NCI-H69 (cell line): ENCODE data around the gene UBQLN1.
"Not testable (repeated sequence)": the region's sequence is repeated elsewhere in the genome, so short reads cannot be mapped to it uniquely, and the experiment has no call there.

ENCODE experiments used
- DNase-seq: peaks from one replicate; lab custom pipeline; 2025; lab: John Stamatoyannopoulos, UW

Gene UBQLN1

DNA sequence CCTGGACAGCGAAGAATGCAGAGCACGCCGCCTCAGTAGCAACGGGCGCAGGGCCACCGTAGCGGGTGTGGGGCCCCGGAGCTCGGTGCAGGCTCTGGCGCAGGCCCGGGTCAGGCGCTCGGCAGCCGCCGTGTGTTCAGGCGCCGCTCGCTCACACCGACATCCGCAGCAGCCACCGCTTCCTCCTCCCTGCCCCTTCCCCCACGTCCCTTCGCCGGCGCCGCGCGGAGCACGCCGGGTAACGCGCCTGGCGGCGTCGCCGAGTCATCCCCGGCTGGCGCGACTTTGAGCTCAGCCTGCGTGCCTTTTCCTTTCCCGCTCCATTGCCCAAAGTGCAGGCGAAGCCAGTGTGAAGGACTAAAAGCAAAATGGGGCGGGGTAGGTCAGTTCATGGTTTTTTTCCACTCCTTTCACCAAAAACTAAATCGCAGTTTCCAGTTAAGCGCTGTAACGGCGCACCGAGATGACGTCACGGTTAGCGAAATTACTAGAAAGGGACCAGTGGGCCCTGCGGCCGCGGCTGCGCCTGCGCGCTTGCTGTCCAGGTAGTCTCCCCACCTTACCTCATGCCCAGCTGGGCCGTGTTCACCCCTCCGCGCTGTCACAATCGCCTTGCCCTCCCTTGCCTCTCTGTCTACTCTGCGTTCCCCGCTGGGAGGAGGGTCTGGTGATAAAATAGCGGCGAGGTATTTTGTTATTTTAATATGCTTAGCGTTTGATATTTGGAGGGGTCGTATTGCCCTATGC is at the start of gene UBQLN1:
TSS of gene UBQLN1 (minus strand) at position 191 of the 747 bp plus-strand sequence. CDS start 279 bp downstream, outside the sequence.
- DNase-seq, result peak; percentile 98

DNA sequence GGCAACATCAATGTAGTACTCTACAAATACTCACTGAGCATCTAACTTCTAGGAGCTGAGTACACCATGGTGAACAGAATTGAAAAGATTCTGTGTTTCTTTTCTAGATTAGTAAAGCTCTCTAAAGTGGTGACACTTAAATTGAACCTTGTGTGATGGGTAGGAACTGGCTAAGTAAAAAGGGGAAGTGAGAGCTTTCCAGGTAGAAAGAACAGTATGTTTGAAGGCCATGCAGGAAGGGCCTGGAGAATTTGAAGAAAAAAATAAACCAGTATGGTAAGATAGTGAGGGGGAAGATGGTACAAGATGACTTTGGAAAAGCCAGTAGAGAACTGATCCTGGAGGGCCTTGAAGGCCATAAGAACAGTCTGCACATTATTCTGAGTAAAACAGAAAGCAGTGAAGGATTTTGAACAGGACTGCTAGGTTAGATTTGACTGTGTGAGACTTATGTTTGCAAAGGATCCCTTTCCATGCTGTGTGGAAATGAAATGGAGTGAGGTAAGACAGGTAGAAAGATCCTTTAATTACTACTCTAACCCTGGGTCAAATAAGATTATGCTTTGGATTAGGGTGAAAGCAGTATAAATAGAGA is 46.7 kb upstream of the UBQLN1 start:
- no peak for DNase-seq

DNA sequence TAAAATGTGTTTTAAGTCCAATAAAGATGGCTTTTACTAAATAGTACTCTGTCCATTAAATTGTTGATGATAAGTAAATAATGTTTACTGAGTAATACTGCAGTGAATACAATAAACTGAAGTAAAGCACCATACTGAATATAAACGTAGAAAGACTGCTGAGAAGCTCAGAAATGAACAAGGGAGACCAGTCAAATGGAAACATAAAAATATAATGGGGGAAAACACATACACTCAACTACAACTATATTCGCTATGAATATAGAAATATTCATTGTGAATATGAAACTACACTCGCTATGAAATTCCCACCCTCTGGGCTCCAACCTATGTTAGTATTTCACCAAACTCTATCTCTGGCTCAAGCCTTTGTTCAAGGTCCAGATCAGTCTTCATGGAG is 41.9 kb upstream of the UBQLN1 start:
- DNase-seq, result no peak

DNA sequence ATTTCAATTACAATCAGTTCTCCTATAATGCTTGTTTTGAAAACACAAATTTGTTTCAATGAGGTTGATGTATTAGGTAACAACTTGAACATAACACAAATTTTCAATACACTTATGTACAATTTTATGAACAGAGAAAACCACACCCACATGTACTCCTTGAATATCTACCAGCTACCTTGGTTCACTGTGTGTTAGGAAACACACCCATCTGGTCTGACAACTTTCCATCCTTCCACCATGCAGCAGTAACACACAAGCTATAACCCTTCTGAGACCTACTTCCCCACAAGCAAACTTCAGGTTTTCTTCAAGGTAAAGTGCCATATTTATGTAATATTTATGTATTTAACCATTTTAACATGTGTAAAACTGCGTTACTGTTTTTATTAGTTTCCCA is 36.4 kb upstream of the UBQLN1 start:
- DNase-seq, result no peak

DNA sequence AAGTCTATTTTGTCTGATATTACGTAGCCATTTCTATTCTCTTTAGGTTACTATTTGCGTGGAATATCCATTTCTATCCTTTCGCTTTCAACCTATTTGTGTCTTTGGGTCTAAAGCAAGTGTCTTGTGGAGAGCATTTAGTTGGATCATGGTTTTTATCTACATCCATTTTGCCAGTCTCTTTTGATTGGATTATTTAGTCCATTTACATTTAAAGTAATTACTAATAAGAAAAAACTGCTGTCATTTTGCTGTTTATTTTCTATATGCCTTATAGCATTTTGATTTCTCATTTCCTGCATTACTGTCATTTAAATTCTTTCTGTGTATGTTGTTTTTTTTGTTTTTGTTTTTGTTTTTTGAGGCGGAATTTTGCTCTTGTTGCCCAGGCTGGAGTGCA is 26.0 kb upstream of the UBQLN1 start:
- DNase-seq, result no peak

DNA sequence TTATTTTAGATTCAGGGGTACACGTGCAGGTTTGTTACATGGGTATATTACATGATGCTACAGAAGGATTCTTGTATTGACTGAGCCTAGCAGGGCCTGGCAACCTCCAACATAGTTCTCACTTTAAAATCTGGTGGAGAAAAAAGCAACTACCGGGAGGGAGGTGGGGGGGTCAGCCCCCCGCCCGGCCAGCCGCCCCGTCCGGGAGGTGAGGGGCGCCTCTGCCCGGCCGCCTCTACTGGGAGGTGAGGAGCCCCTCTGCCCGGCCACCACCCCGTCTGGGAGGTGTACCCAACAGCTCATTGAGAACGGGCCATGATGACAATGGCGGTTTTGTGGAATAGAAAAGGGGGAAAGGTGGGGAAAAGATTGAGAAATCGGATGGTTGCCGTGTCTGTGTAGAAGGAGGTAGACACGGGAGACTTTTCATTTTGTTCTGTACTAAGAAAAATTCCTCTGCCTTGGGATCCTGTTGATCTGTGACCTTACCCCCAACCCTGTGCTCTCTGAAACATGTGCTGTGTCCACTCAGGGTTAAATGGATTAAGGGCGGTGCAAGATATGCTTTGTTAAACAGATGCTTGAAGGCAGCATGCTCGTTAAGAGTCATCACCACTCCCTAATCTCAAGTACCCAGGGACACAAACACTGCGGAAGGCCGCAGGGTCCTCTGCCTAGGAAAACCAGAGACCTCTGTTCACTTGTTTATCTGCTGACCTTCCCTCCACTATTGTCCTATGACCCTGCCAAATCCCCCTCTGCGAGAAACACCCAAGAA is 21.0 kb upstream of the UBQLN1 start:
- DNase-seq, result not testable (repeated sequence)

DNA sequence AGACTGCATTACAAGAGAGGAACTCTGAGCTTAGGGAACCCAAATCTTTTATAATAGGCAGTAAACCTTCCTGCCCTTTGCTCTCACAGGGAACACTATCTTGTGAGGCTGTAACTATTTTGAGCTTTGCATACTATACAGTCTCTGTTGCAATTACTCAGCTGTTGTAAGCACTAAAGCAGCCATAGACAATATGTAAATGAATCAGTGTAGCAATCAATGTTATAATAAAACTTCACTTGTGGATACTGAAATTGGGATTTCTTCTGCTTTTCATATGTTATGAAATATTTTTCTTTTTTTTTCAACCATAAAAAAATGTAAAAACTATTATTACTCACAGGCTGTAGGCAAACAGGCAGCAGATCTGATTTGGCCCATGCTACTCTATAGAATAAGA is 16.7 kb upstream of the UBQLN1 start:
- DNase-seq, result no peak

DNA sequence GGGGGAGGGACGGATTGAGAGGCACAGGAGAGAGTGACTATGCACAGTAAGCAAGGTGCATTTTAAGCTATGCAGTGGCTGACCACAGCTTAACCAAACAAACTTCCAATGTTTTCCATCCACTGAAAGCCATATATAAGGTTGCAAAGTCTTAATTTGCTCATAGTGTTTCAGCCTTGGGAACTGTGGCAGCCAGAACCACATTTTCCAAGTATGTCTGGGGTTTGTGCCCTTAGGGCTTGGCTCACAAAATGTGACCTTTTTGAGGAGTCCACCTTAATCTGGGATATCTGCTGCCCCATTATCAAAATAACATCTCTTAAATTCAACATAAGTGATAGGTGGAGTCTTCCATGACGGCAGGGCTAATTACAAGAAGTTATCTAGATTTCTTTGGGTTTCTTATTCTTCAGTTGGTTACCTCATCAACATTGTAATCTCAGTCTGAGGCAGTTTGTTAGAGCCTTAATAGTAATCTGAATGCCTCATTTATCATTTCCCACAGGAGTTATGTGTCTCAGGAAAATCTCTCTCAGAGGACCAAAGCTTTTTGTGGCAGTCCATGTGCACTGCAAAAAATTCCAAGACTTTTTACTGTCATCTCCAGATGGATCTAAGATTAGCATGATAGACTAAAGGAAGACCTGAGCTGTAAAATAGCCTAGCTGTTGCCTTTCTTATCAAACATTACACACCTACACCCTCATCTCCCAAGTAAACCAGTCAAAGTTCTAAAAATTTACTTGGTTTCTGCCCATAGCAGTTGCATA is 15.2 kb upstream of the UBQLN1 start:
- no peak for DNase-seq

DNA sequence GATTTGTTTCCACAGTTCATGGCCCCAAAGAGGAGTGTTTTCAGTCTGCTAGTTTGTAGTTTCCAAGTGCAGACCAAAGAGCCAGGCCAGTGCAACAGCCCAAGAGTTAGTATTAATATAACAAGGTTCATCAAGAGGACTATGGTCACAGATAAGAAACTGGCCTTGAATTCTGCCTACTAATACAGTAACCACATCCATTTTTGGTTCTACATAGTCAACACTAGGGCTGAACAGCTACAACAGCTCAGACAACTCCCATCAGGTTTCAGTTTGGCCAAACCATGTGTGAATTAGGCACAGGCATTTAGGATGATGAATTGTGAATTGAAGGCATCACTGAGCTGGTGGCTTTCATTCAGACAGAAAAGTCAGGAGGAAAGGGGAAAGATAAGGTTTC is 13.8 kb upstream of the UBQLN1 start:
- DNase-seq, result no peak

DNA sequence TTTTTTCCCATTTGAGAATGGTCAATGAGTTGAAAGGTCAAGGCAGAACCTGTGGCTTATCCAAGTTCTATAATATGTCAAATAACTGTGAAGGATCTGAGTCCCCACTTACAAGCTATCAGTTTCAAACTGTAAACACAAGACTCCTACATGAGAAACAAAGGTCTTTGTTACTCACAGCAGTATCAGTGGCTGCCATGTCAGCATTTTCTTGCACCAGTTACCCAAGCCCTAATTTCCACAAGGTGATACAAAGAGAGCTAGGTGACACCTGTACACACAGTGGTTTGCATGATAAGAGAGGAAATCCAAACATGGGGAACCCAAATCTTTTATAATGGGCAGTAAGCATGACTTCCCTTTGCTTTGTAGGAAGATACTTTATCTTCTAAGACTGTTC is 8.0 kb upstream of the UBQLN1 start:
- DNase-seq, result no peak

DNA sequence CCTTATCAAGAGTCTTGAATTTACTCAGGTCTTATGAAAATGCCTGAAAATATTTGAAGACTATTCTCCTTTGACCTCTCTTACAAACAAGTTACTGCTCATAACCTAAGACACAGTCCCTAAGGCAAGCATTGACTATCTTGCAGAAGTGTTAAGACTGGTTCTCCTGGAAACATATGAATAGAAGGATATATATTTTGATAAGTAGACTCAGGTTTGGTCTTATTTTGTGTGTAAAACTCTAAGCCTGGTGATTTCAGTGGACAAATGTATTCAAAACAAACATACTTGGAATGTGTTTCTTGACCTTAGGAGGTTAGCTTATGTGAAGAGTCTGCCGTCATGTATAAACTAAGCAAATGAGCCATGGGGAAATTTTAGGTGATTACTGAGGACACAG is 7.5 kb upstream of the UBQLN1 start:
- DNase-seq, result no peak

DNA sequence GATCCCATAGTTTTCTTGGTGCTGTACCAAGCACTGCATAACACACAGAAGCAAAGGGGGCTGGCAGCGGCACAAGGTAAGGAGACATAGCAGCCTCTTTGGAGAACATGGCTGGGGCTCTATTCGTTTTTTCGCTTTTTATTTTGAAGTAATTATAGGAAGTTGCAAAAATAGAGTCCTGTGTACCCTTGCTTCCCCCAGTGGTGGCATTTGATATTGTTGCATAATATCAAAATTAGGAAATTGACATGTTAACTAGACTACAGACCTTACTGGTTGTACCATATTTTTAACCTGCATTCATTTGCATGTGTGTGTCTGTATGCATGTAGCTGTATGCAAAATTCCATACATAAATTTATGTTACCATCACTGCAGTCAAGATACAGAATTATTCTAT is 6.6 kb upstream of the UBQLN1 start:
- no peak for DNase-seq

DNA sequence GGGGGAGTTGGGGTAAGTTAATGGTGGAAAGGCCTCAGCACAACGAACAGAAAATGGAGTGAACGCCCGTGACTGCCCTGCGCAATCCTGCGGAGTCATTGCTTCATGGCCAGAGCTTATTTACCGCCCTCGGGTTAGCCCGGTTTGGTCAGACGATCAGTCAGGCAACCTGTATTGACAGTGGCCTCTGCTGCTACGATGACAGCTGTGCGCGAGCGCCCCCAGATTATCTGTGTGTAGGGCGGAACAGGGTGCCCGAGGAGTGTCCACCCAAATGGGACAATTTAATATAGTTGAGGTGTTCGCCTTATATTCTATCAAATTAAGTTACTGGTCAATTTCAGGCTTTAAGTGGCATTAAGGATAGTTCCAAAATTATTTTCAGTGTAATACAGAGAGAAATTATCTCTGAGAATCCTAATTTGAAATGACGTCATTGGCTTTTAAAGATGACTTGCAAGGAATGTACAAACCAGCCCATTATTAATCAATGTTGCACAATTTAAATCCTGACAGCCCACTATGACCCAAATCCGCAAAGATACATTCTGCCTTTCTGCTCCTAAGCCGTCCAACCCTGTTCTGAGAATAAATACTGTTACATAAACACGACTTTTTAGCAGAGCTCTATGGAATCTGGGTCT is 879 bp upstream of the UBQLN1 start:
- DNase-seq, result peak; percentile 78

DNA sequence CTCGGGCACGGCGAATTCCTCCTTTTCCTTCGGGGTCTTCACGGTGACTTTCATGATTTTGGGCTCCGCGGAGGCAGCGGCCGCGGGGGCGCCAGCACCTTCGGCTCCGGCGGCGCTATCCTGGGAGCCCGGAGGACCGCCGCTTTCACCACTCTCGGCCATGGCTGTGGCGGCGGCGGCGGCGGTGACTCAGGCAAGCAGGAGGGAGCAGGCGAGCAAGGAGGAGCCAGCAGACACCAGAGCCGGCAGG is 315 bp downstream of the UBQLN1 start:
- DNase-seq, result no peak

DNA sequence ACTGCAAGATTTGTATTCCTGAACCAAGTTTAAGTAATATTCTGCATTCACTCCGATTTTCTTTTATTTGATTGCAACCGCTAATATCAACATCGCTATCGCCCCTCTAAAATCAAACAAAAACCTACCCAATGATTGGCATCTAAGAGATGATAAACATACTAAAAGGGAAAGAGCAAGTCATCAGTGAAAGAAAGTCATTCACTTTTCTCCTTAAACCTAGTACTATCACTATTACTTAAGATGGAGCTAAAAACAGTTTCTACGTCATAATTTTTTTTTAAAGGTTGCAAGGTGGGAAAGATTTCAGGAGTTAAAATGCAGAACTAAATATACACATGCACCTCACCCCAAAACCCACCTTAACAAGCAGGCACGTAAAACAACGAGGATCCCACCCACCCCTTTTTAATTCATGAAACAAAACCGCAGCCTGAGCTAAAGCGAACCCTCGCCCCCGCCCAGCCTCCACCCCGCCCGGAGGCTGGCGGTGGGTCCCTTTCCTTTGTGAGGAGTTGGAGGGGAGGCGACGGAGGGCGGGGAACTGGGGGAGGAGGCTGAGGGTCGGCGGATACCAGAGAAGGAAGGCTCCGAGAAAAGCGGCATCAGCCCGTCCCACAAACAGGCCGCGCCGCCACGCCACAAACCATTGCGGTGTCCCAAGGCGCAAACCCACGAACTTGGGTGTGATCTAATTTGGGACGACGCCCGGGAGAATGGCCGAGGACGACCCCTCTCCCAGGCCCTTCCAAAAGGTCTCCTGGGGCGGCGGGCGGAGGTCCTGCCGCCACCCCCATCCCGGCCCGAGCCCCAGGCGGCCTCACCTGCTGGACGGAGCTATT is 861 bp downstream of the UBQLN1 start:
- peak; percentile 78 for DNase-seq

DNA sequence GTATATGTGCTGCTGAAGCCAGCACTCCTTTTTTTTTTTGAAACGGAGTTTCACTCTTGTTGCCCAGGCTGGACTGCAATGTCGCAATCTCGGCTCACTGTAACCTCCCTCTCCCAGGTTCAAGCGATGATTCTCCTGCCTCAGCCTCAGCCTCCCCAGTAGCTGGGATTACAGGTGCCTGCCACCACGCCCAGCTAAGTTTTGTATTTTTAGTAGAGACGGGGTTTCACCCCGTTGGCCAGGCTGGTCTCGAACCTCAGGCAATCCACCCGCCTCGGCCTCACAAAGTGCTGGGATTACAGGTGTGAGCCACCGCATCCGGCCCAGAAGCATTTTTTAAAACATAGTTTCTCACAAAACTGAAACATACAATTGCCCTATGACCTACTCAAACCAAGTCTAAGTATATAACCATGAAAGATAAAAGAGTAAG is 2.5 kb downstream of the UBQLN1 start:
- DNase-seq, result not testable (repeated sequence)

DNA sequence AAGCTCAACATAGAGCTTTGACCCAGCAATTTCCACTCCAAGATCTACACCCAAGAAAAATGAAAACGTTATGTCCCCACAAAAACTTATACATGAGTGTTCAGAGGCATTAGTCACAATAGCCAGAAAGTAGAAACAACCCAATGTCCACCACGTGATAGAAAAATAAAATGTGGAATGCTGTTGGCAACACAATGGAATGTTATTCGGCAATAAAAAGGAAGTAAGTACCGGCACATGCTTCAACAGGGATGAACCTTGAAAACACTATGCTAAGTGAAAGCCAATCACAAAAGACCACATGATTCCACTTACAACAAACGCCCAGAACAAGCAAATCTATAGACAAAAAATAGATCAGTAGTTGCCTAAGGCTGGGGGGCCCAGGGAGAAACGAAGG is 6.0 kb downstream of the UBQLN1 start:
- DNase-seq, result no peak

DNA sequence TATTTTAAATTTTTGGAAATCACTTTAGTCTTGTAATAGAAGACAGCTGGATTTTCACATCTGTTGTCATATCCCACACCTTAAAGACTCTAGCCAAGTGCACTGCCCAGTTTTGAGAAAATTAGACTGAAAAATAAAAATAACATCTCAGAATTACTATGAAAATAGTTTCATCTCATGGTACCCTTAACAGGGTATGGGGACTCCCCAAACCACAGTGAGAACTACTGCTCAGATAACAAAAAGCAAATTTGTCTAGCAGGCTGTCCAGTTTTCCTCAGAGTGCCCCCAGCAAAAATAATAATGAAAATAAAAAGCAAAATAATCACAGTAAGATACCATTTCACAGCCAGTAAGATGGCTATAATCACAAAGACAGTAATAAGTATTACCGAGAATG is 6.5 kb downstream of the UBQLN1 start:
- no peak for DNase-seq

DNA sequence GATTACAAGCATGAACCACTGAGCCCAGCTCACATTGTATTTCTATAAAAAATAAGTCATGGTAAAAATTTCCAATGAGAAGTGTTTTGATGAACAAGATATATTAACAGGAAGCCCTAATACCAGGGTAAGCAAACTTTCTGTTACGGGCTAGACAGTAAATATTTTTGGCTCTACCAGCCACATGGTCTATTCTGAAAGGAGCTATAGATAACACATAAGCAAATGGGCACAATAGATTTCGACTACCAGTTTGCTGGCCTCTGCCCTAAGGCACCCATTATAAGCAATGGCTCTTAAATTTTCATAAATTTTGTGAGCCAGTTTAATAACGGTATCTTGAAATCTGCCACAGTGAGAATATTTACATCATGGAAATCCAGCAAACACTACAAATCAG is 8.1 kb downstream of the UBQLN1 start:
- DNase-seq, result no peak

DNA sequence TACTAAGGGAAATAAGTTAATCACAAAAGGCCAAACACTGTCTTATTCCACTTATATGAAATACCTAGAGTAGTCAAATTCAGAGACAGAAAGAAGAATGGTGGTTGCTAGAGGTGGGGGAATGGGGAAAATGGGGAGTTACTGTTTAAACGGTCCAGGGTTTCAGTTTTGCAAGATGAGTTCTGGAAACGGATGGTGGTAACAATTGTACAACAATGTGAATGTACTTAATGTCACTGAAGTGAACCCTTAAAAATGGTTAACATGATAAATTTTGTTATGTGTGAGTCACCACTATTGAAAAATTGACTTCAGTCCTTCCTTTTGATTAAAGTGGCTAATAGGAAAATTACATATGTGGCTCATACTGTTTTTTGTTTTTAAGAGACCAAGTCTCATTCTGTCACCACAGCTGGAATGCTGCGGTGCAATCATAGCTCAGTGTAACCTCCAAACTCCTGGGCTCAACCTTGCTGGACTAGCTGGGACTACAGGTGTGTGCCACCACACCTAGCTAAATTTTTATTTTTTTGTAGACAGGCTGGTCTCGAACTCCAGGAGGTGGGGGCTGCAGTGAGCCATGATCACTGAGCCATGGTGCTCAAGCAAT is 8.7 kb downstream of the UBQLN1 start:
- DNase-seq, result no peak

DNA sequence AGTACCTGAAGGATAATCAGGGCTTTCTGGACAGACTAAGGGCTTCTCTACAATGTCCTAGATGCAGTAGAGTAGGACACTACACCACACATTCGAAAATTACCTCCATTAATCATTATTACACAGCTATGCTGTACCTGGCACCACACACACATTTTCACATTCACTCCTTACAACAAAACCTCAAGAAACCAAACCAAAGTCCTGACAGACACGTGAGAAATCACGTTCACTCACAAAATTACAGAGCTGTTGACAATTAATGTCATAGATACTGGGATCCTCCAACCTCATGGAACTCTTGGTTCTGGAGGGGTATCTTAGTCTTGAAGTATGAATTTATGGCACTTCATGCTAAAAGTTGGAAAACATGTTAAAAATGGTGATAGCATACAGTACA is 16.3 kb downstream of the UBQLN1 start:
- no peak for DNase-seq
